DOHH2 (cell line): ENCODE results near the gene CHMP4A.

ENCODE experiments used
- EZH2phosphoT487 ChIP-seq: fragments of 200-600 bp; sonication (generic); IDR thresholded peaks from 2 replicates; pipeline ENCODE4 v1.6.1; 2017; ENCODE audit warnings: borderline replicate concordance, mild to moderate bottlenecking, antibody characterized with exemption, low read length, moderate library complexity, mixed read lengths
- TF ChIP-seq, protein P1 (sequence below): fragments of 200-600 bp; sonication (generic); IDR thresholded peaks from one replicate; pipeline ENCODE4 v1.5.1; 2014; ENCODE audit warnings: antibody characterized with exemption, mild to moderate bottlenecking, low read depth, low read length; ENCODE audit not compliant: poor library complexity, severe bottlenecking

DNA sequence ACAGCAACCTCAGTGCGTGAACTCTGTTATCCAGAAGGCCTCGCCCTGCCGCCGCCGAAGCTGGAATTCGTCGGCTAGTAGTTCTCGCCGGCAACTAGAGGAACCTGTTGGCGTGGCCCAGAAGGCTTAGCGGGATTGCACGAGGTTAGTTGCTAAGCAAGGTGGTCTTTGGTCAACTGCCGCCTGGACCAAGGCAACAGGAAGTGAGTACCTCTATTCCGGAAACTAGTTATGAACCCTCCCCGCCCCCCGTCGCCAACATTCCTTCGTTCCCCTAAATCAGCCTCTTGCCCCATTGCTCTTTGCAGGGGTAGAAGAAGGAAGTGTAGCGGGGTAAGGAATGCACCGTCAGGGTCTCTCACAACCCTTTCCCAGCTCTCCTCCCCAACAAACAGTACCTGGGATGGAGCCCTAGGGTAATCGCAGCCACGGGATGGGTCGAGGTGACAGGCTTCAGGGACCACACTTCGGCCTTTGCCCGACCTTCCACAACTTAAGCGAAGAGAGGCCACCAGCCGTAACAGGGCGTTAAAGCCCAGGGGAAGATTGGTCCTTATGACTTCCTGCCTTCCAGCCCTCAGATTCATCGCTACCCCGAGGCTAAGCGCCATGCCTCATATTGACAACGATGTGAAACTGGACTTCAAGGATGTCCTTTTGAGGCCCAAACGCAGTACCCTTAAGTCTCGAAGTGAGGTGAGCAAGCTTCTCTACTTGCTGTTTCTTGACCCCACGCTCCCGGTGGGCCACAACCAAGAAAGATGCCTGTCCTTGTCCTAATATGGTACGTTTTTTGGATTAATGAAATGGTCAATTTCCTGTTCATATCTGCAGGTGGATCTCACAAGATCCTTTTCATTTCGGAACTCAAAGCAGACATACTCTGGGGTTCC, 19.6 kb upstream of the CHMP4A start, which contains the start of gene GMPR2:
- TF ChIP-seq, protein P1, sequence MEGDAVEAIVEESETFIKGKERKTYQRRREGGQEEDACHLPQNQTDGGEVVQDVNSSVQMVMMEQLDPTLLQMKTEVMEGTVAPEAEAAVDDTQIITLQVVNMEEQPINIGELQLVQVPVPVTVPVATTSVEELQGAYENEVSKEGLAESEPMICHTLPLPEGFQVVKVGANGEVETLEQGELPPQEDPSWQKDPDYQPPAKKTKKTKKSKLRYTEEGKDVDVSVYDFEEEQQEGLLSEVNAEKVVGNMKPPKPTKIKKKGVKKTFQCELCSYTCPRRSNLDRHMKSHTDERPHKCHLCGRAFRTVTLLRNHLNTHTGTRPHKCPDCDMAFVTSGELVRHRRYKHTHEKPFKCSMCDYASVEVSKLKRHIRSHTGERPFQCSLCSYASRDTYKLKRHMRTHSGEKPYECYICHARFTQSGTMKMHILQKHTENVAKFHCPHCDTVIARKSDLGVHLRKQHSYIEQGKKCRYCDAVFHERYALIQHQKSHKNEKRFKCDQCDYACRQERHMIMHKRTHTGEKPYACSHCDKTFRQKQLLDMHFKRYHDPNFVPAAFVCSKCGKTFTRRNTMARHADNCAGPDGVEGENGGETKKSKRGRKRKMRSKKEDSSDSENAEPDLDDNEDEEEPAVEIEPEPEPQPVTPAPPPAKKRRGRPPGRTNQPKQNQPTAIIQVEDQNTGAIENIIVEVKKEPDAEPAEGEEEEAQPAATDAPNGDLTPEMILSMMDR = no peak
- TF ChIP-seq EZH2phosphoT487 = no peak
